Endothelial cell of umbilical vein (primary cell): ENCODE measurements around the gene ZFYVE28. TPM values are rescaled to one million over a fixed set of nuclear protein-coding genes. Genes with fewer than 3 reads are reported as not detected.

Experiments used
- BruUV-seq: library from RNA; stranded (reverse); fragments of 400-500 nt; replicated peaks from 2 replicates; lab custom pipeline; 2021; lab: Mats Ljungman, UMichigan
- CTCF ChIA-PET: fragments of 300-600, 350-600 bp; sonication (Branson Sonifier 250); formaldehyde crosslinking; loops from one replicate; lab custom pipeline; 2021; ENCODE audit warnings: antibody characterized with exemption, inconsistent platforms; lab: Charles Lee
- POLR2A ChIA-PET: fragments of 300-600, 350-600 bp; sonication (Branson Sonifier 250); formaldehyde crosslinking; loops from one replicate; lab custom pipeline; 2021; ENCODE audit warnings: antibody characterized with exemption, inconsistent platforms; lab: Charles Lee
- DNase-seq: peaks from one replicate; pipeline ENCODE4 v3.0.0-alpha.2; 2011; ENCODE audit warnings: low read depth, low spot score
- FAIRE-seq: peaks from 2 replicates; lab custom pipeline; 2011; peaks lifted over from hg19 to GRCh38; lab: Jason Lieb, UNC
- H2AFZ ChIP-seq: 2 replicates; pipeline ENCODE4 v1.6.0; 2012; ENCODE audit warnings: low read depth, low read length, control low read depth, inconsistent platforms
- H3K27ac ChIP-seq: 2 replicates; pipeline ENCODE4 v1.5.1; 2011; ENCODE audit warnings: low read depth, mild to moderate bottlenecking, control low read depth, low read length, moderate library complexity; ENCODE audit not compliant: insufficient read depth
- H3K27me3 ChIP-seq, 2 experiments: 2 replicates each; pipeline versions ENCODE4 v1.6.0 to v1.6.1; 2011; ENCODE audit warnings: low read length in 2 of 2, mixed read lengths in 1 of 2; ENCODE audit not compliant: control insufficient read depth in 2 of 2, insufficient read depth in 2 of 2
- H3K36me3 ChIP-seq, 2 experiments: 2 replicates in 1 of 2; 3 replicates in 1 of 2; pipeline ENCODE4 v1.5.1; 2011; ENCODE audit warnings: low read length in 2 of 2, mild to moderate bottlenecking in 1 of 2, moderate library complexity in 1 of 2; ENCODE audit not compliant: control insufficient read depth in 2 of 2, insufficient read depth in 2 of 2; ENCODE audit errors: extremely low read depth in 1 of 2
- H3K4me1 ChIP-seq: 3 replicates; pipeline ENCODE4 v1.5.1; 2011; ENCODE audit warnings: mild to moderate bottlenecking, low read length; ENCODE audit not compliant: control insufficient read depth, insufficient read depth; ENCODE audit errors: extremely low read depth
- H3K4me2 ChIP-seq: 2 replicates; pipeline ENCODE4 v1.6.1; 2011; ENCODE audit warnings: low read length, control low read depth, mixed read lengths; ENCODE audit not compliant: insufficient read depth
- H3K4me3 ChIP-seq, 3 experiments: fragments of 200-600 bp in 1 of 3; sonication (generic), shearing (Covaris generic) in 1 of 3; replicated peaks in 1 of 3; 2 replicates each; pipeline ENCODE4 v1.5.1; 2011 to 2016; ENCODE audit warnings: control low read depth in 3 of 3, low read length in 3 of 3, mild to moderate bottlenecking in 2 of 3, inconsistent platforms in 1 of 3, low read depth in 1 of 3, moderate library complexity in 1 of 3; ENCODE audit not compliant: insufficient read depth in 1 of 3
- H3K79me2 ChIP-seq: 2 replicates; pipeline ENCODE4 v1.6.0; 2012; ENCODE audit warnings: low read length, inconsistent platforms; ENCODE audit not compliant: control insufficient read depth, insufficient read depth
- H3K9ac ChIP-seq: replicated peaks from 2 replicates; pipeline ENCODE3; 2011; ENCODE audit warnings: low read length, control low read depth; ENCODE audit not compliant: insufficient read depth; ENCODE audit errors: extremely low read depth
- H3K9me1 ChIP-seq: replicated peaks from 3 replicates; pipeline ENCODE4 v1.6.0; 2011; ENCODE audit warnings: mild to moderate bottlenecking, low read length; ENCODE audit not compliant: control insufficient read depth, insufficient read depth; ENCODE audit errors: extremely low read depth
- H3K9me3 ChIP-seq: replicated peaks from 2 replicates; pipeline ENCODE4 v1.5.1; 2012; ENCODE audit warnings: low read length, inconsistent platforms; ENCODE audit not compliant: control insufficient read depth, insufficient read depth
- H4K20me1 ChIP-seq: replicated peaks from 2 replicates; pipeline ENCODE3; 2011; ENCODE audit warnings: mild to moderate bottlenecking, low read length; ENCODE audit not compliant: control insufficient read depth, insufficient read depth; ENCODE audit errors: extremely low read depth
- EZH2 ChIP-seq: IDR thresholded peaks from 2 replicates; pipeline ENCODE4 v1.6.1; 2012; ENCODE audit warnings: borderline replicate concordance, low read depth, mild to moderate bottlenecking, moderate library complexity, low read length, inconsistent platforms; ENCODE audit not compliant: severe bottlenecking
- FOS ChIP-seq: IDR thresholded peaks from 2 replicates; pipeline ENCODE4 v1.6.1; 2011; ENCODE audit warnings: mild to moderate bottlenecking, low read length, moderate library complexity, borderline replicate concordance; ENCODE audit not compliant: insufficient read depth
- GATA2 ChIP-seq: IDR thresholded peaks from 2 replicates; pipeline ENCODE4 v1.7.0; 2011; ENCODE audit warnings: low read depth, mild to moderate bottlenecking, moderate library complexity, mixed read lengths, low read length; ENCODE audit not compliant: insufficient read length, insufficient read depth
- JUN ChIP-seq: IDR thresholded peaks from 2 replicates; pipeline ENCODE4 v1.6.1; 2011; ENCODE audit warnings: borderline replicate concordance, low read depth; ENCODE audit not compliant: insufficient read length, insufficient read depth
- MAX ChIP-seq: IDR thresholded peaks from 2 replicates; pipeline ENCODE4 v1.6.1; 2011; ENCODE audit not compliant: insufficient read depth, insufficient read length
- MYC ChIP-seq: IDR thresholded peaks from one replicate; pipeline ENCODE4 v1.6.1; 2011; ENCODE audit warnings: mild to moderate bottlenecking, low read depth, low read length
- POLR2A ChIP-seq: IDR thresholded peaks from 2 replicates; pipeline ENCODE4 v1.6.1; 2012; ENCODE audit warnings: low read depth, mild to moderate bottlenecking, control low read depth, low read length
- POLR2AphosphoS5 ChIP-seq: IDR thresholded peaks from 2 replicates; pipeline ENCODE4 v1.6.1; 2012; ENCODE audit warnings: low read depth, mild to moderate bottlenecking, control low read depth, low read length, moderate library complexity; ENCODE audit not compliant: insufficient read depth
- dilution Hi-C: fragments of 300-500 bp; cut with MboI; formaldehyde crosslinking; loops from one replicate; pipeline ENCODE4 v1.15.0; 2019; ENCODE audit warnings: low sequenced_read_pairs; ENCODE audit not compliant: extremely low pct_ligation_motif_present
- intact Hi-C: fragments of 100-400 bp; cut with micrococcal nuclease; formaldehyde crosslinking; loops from one replicate; pipeline ENCODE4 v1.10.0; 2022
- polyA plus RNA-seq, 4 experiments: library from polyadenylated mRNA; depleted of rRNA in 3 of 4; stranded (reverse) in 3 of 4; unstranded in 1 of 4; fragments of >200 nt; gene quantifications; 2 replicates each; pipeline versions ENCODE4 v1.2.1 to v1.2.3, GENCODE V29; 2011 to 2012; ENCODE audit warnings: missing spikeins in 1 of 4
- total RNA-seq: library from RNA; stranded (reverse); gene quantifications from 2 replicates; pipeline ENCODE4 v1.2.3, GENCODE V29; 2021
- TF ChIP-seq, protein P1 (sequence below), 2 donors: IDR thresholded peaks; 1 replicate in 1 of 2; 2 replicates in 1 of 2; pipeline ENCODE4 v1.5.1; 2011; ENCODE audit warnings: low read length in 2 of 2, mild to moderate bottlenecking in 2 of 2, moderate library complexity in 2 of 2, control low read depth in 1 of 2, inconsistent platforms in 1 of 2, low read depth in 1 of 2; ENCODE audit not compliant: insufficient read depth in 1 of 2; ENCODE audit errors: extremely low read depth in 1 of 2

Gene ZFYVE28
- total and polyA plus RNA-seq, 2 donors (not counting 3 experiments of a cell fraction or from before 2014, with no cell fraction given), result 5.8 to 7.1 TPM

DNA sequence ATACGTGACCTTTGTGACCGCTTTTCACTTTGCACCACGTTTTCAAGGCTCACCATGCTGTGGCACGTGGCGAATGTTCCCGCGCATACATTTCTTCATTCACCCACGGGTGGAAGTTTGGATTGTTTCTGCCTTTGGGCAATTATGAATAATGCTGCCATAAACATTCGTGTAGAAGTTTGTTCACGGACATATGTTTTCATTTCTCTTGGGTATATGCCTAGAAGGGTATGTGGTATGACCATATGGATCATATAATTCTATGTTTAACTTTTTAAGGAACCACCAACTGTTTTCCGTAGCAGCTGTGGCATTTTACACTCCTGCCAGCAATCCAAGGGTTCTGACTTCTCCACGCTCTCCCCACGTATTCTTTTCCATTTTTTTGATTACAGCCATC lies 95.6 kb downstream of the ZFYVE28 start:
- BruUV-seq, result no TSS peak
- Histone ChIP-seq H4K20me1 (no peaks in the 10 kb centered on the region), H3K9ac (no peak overlapping the region), H2AFZ (no peak overlapping the region), H3K27me3 (no peaks in the 10 kb centered on the region), H3K79me2 (no peaks in the 10 kb centered on the region), H3K27ac (no peak overlapping the region), H3K4me3 (no peak overlapping the region), H3K9me3 (no peaks in the 10 kb centered on the region), H3K4me2 (no peak overlapping the region), H3K4me1 (no peaks in the 10 kb centered on the region), H3K9me1 (no peaks in the 10 kb centered on the region), H3K36me3 (no peaks in the 10 kb centered on the region)
- TF ChIP-seq POLR2AphosphoS5 (no peak), GATA2 (no peak), POLR2A (no peak)
- intact Hi-C loops, result no loop called here
- CTCF ChIA-PET, result no interaction called here
- POLR2A ChIA-PET, result no interaction called here
- no peak for FAIRE-seq
- dilution Hi-C loops, result no loop called here
- no peak for DNase-seq

DNA sequence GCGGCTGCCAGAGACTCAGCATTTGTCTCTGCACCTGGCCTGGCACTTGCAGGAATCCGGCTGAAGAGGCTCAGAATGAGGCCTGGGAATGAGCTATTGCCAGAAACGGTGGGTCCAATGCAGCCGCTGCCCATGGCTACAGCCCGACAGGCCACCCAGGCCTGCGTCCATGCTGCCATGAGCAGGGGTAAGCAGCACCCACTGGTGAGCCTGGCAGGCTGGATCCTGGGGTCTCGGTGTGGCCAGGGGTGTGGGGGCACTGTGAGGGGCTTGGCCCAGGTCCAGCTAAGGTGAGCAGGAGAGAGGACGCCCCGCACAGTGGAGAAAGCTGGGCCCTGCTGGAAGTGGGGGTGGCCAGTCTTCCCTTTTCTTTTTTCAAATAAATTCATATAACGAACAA lies 96.2 kb downstream of the ZFYVE28 start:
- Histone ChIP-seq H3K9me3 (no peaks in the 10 kb centered on the region), H3K4me3 (no peak overlapping the region), H3K36me3 (no peaks in the 10 kb centered on the region), H3K79me2 (no peaks in the 10 kb centered on the region), H2AFZ (no peak overlapping the region), H3K9me1 (no peaks in the 10 kb centered on the region), H3K27me3 (no peaks in the 10 kb centered on the region), H3K4me2 (no peak overlapping the region), H4K20me1 (no peaks in the 10 kb centered on the region), H3K9ac (no peak overlapping the region), H3K4me1 (no peaks in the 10 kb centered on the region), H3K27ac (no peak overlapping the region)
- dilution Hi-C loops, result no loop called here
- TF ChIP-seq FOS, result no peak
- no peak for TF ChIP-seq JUN
- no peak for TF ChIP-seq MYC
- TF ChIP-seq, protein P1, sequence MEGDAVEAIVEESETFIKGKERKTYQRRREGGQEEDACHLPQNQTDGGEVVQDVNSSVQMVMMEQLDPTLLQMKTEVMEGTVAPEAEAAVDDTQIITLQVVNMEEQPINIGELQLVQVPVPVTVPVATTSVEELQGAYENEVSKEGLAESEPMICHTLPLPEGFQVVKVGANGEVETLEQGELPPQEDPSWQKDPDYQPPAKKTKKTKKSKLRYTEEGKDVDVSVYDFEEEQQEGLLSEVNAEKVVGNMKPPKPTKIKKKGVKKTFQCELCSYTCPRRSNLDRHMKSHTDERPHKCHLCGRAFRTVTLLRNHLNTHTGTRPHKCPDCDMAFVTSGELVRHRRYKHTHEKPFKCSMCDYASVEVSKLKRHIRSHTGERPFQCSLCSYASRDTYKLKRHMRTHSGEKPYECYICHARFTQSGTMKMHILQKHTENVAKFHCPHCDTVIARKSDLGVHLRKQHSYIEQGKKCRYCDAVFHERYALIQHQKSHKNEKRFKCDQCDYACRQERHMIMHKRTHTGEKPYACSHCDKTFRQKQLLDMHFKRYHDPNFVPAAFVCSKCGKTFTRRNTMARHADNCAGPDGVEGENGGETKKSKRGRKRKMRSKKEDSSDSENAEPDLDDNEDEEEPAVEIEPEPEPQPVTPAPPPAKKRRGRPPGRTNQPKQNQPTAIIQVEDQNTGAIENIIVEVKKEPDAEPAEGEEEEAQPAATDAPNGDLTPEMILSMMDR (IDR thresholded peaks at IDR 0.05; ENCODE audit: extremely low read depth in 1 of 2, insufficient read depth in 1 of 2, low read depth in 1 of 2, low read length in 2 of 2), result no peak
- TF ChIP-seq POLR2AphosphoS5, result no peak
- TF ChIP-seq MAX, result no peak
- TF ChIP-seq GATA2, result no peak
- no peak for TF ChIP-seq EZH2
- no peak for TF ChIP-seq POLR2A
- POLR2A ChIA-PET, result no interaction called here
- intact Hi-C loops, result no loop called here
- FAIRE-seq, result no peak
- DNase-seq, result no peak
- CTCF ChIA-PET, result no interaction called here
- no TSS peak for BruUV-seq
